CD4-positive, alpha-beta T cell (primary cell): ENCODE measurements around the gene SPDYC. TPM values are rescaled to one million over a fixed set of nuclear protein-coding genes. Genes with fewer than 3 reads are reported as not detected.

ENCODE experiments used
- ATAC-seq: fragments of 200-7000 bp; cut with Tn5 transposase; one replicate; pipeline ENCODE4 v1.10.0; 2022; ENCODE audit warnings: mild to moderate bottlenecking; ENCODE audit not compliant: poor library complexity
- CTCF ChIA-PET: fragments of 350-600 bp; sonication (Branson Sonifier 250); formaldehyde crosslinking; loops from one replicate; lab custom pipeline; 2021; ENCODE audit warnings: antibody characterized with exemption, inconsistent platforms; lab: Charles Lee
- POLR2A ChIA-PET: fragments of 350-600 bp; sonication (Branson Sonifier 250); formaldehyde crosslinking; loops from one replicate; lab custom pipeline; 2021; ENCODE audit warnings: antibody characterized with exemption, inconsistent platforms; lab: Charles Lee
- DNase-seq, 14 experiments: peaks; one replicate each; pipeline ENCODE4 v3.0.0-alpha.2; 2013 to 2020; ENCODE audit warnings: mixed read lengths in 2 of 14
- H3K27ac ChIP-seq, 2 donors: one replicate each; pipeline versions ENCODE4 v1.5.1 to v1.7.0; 2013; ENCODE audit warnings: low read length in 2 of 2, low read depth in 1 of 2, mild to moderate bottlenecking in 1 of 2
- H3K27me3 ChIP-seq, 2 experiments: 1 replicate in 1 of 2; 2 replicates in 1 of 2; pipeline versions ENCODE4 v1.6.1 to v1.7.0; 2013; ENCODE audit warnings: low read length in 2 of 2, control low read depth in 1 of 2, mild to moderate bottlenecking in 1 of 2, moderate library complexity in 1 of 2; ENCODE audit not compliant: insufficient read depth in 2 of 2, control insufficient read depth in 1 of 2
- H3K36me3 ChIP-seq: one replicate; pipeline ENCODE4 v1.6.1; 2013; ENCODE audit warnings: low read length, control low read depth; ENCODE audit not compliant: insufficient read depth
- H3K4me1 ChIP-seq: one replicate; pipeline ENCODE4 v1.6.1; 2013; ENCODE audit warnings: low read length, control low read depth; ENCODE audit not compliant: insufficient read depth
- H3K4me3 ChIP-seq: one replicate; pipeline ENCODE4 v1.5.1; 2013; ENCODE audit warnings: mild to moderate bottlenecking, low read length, moderate library complexity
- H3K9me3 ChIP-seq, 2 experiments: 1 replicate in 1 of 2; 2 replicates in 1 of 2; pipeline versions ENCODE4 v1.6.1 to v1.7.0; 2013; ENCODE audit warnings: low read length in 2 of 2, mild to moderate bottlenecking in 2 of 2, control low read depth in 1 of 2, moderate library complexity in 1 of 2; ENCODE audit not compliant: control insufficient read depth in 1 of 2, insufficient read depth in 1 of 2
- H3K27ac Mint-ChIP-seq: one replicate; pipeline ENCODE4 v1.8.0; 2020; ENCODE audit warnings: mixed read lengths
- H3K27me3 Mint-ChIP-seq: one replicate; pipeline ENCODE4 v1.8.0; 2021; ENCODE audit warnings: mixed read lengths
- H3K36me3 Mint-ChIP-seq: one replicate; pipeline ENCODE4 v1.8.0; 2021; ENCODE audit warnings: low read depth, mixed read lengths
- H3K4me1 Mint-ChIP-seq: one replicate; pipeline ENCODE4 v1.8.0; 2021; ENCODE audit warnings: low read depth, mixed read lengths
- H3K4me3 Mint-ChIP-seq: one replicate; pipeline ENCODE4 v1.8.0; 2020; ENCODE audit warnings: mild to moderate bottlenecking, mixed read lengths
- H3K9me3 Mint-ChIP-seq: one replicate; pipeline ENCODE4 v1.8.0; 2020; ENCODE audit warnings: mixed read lengths
- CTCF ChIP-seq: fragments of 200-600 bp; IDR thresholded peaks from one replicate; pipeline ENCODE4 v1.8.0; 2022; ENCODE audit warnings: antibody characterized with exemption, mild to moderate bottlenecking
- intact Hi-C, 2 experiments: fragments of 100-400 bp; cut with DNase I in 1 of 2; cut with micrococcal nuclease in 1 of 2; formaldehyde crosslinking; loops; one replicate each; pipeline versions ENCODE4 v1.15.1 to v1.9.0; 2023 to 2025; cut with DNase I, micrococcal nuclease
- total RNA-seq, 174 experiments: library from RNA in 2 of 174; stranded (reverse) in 2 of 174; gene quantifications; one replicate each; pipeline ENCODE4 v1.2.3 and lab custom pipeline; 2021 to 2026

Gene SPDYC
- total RNA-seq, 2 experiments from 2014 or later, result not detected

DNA sequence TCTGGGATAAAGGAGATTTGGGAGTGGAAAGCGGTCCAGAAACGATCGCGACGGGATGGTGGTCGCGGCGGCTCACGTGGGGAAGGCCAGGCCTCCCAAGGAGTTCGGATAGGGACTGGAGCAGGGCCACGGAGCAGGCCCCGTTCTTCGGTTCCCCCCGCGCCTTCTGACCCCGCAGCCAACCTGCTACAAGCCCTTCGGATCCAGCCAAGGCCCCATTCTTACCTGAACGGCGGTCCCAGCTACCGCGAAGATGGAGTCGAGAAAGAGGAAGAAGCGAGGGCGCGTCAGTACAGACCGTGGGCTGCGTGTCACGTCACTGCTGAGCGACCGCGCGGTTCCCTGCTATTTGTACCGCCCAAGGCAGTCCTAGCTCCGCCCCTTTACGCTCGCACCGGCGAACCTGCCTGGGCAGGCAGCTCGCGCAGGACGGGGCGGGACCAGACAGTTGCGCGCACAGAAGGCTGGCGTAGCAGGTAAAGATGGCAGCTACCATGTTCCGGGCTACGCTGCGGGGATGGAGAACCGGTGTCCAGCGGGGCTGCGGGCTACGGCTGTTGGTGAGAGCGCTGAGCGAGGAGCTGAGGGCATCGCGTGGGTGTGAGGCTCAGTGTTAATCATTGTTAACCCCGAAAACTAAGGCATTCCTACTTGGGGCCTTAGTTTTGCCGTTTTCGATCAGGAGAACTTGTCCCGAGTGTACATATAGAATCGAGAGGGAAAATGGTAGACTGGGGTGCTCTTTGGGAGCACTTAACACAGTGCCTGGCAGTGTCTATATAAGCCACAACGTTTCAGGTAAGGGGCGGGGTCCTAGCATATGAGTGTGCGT, 48.0 kb upstream of the SPDYC start, which contains the start of the genes FAU and MRPL49:
Gene FAU, minus strand, starts transcription at position 270 of the 832 bp plus-strand sequence. CDS start 321 bp downstream, outside the sequence.
Gene MRPL49, plus strand, starts transcription at position 457 of the 832 bp plus-strand sequence. Its CDS starts 26 bp downstream, at position 483.
- no peaks in the 10 kb centered on the region for H3K27me3 Mint-ChIP-seq
- peak within 1 kb of the TSS; percentile 100 for H3K4me3 Mint-ChIP-seq
- DNase-seq (peak; percentile 97 to 100 (median 98)), ATAC-seq (peak; percentile 81)
- CTCF ChIA-PET, result interaction anchor here (0.6 to 5.3 kb wide), 6 partner anchors 10 to 951 kb away, joined by 3 to 23 read pairs (median 6); partner anchors contain the start of genes ARL2, KAT5 and TM7SF2
- Histone ChIP-seq H3K27me3 (no peaks in the 10 kb centered on the region), H3K4me3 (peak within 1 kb of the TSS; percentile 67), H3K9me3 (no peaks in the 10 kb centered on the region), H3K4me1 (peaks cover 43% of the 10 kb centered on the region), H3K36me3 (peaks cover 65% of the 10 kb centered on the region), H3K27ac (peak within 1 kb of the TSS; percentile 93 to 99)
- no peak for TF ChIP-seq CTCF
- peaks cover 87% of the 10 kb centered on the region for H3K36me3 Mint-ChIP-seq
- no peaks in the 10 kb centered on the region for H3K9me3 Mint-ChIP-seq
- peak within 1 kb of the TSS; percentile 100 for H3K27ac Mint-ChIP-seq
- peaks cover 51% of the 10 kb centered on the region for H3K4me1 Mint-ChIP-seq
- intact Hi-C loops, result loop anchor here (1.0 to 5.0 kb wide), 3 partner anchors 26 to 205 kb away; partner anchors contain the start of genes CDCA5 (in 2 of the 2), ZFPL1 (in 2 of the 2), ATG2A (in 1 of the 2) and VPS51 (in 1 of the 2)
- POLR2A ChIA-PET, result interaction anchor here (0.6 to 3.7 kb wide), 50 partner anchors 8 to 1721 kb away, joined by 3 to 136 read pairs (median 5); partner anchors contain the start of genes ARL2, CAPN1, CCDC85B and CDCA5

DNA sequence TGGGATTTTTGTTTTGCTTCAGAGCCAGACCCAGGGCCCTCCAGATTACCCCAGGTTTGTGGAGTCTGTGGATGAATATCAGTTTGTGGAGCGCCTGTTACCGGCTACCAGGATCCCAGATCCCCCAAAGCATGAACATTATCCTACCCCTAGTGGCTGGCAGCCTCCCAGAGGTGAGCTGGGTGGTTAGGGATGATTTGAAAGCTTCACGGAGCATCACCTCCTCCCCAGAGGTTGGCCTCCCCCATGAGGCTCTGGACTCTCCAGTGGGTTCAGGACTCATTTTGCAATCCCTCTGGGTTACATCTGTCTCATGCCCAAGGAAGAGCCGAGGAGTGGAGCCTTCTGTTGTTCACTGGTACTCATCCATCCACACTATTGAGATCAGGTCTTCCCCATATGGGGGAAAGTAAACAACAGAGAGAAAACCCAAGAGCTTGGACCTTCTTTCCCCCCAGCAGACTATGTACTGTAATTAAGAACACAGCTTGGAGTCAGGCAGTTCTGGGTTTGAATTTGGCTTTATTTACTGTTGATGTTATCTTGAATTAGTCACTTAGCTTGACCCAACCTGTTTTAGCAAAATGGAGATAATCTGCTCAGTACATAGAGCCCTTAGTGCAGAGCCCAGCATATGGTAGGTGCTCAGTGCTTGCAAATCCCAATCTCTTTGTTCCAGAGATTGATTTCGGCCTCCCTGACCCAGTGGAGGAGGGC, 45.4 kb upstream of the SPDYC start:
- Mint-ChIP-seq H3K4me3 (peak overlapping the region; percentile 67), H3K9me3 (no peaks in the 10 kb centered on the region), H3K27me3 (no peaks in the 10 kb centered on the region), H3K4me1 (peaks cover 35% of the 10 kb centered on the region), H3K36me3 (peaks cover 92% of the 10 kb centered on the region), H3K27ac (peak overlapping the region; percentile 77)
- no peak overlapping the region for H3K4me3 ChIP-seq
- intact Hi-C loops, result loop anchor here in 1 of 2 experiments (5.0 kb wide), 1 partner anchor 207 kb away; the partner anchor contains the start of gene ATG2A
- H3K4me1 ChIP-seq, result peaks cover 33% of the 10 kb centered on the region
- no peak for TF ChIP-seq CTCF
- H3K27ac ChIP-seq, result no peak overlapping the region
- ChIA-PET CTCF (interaction anchor here (1.5 kb wide), 1 partner anchor 14 kb away, joined by 3 read pairs; no protein-coding TSS in a partner anchor), POLR2A (interaction anchor here (0.9 kb wide), 1 partner anchor 10 kb away, joined by 5 read pairs; no protein-coding TSS in a partner anchor)
- DNase-seq (no peak), ATAC-seq (no peak)
- peaks cover 73% of the 10 kb centered on the region for H3K36me3 ChIP-seq
- H3K9me3 ChIP-seq, result no peaks in the 10 kb centered on the region
- no peaks in the 10 kb centered on the region for H3K27me3 ChIP-seq
